ENCODE measurements around the gene ABCC12.
A peak's percentile ranks its signal among the peaks of the same experiment; 100 is the strongest.

ABCC12 gene

DNA sequence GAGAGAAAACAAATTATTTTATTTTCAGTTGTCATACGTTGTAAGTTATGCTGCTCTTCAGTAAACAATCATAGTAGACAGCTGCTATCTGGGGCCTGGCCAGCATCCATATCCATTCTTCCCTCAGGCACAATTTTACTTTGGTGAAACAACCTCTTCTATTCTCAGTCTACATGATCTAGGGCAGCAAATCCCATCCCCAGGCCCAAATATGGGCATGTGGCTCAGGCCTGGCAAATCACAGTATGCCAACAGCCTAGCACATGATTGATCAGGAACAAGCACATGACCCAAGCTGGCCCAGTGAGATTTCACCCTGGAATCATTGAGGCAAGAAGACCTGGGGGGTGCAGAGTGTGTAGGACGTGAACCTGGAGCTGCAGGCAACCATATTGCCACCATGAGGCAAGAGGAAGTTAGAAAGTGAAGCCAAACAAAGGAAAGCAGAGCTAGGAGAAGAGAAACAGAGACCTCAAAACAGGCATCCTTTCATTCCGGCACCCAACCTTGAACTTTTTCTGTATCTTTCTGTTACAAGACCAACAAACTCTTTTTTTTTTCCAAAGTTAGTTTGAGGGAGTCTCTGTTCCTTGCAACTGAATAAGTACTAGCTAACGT, 10.3 kb upstream of the ABCC12 start:
- no peak for DNase-seq (ENCODE audit: low read depth in 2 of 2)

- DNase-seq (ENCODE audit: low read depth in 2 of 2), result peak; percentile 36 to 40
These were observed 9.3 kb upstream of the ABCC12 start for GRCh38 chr16:48164907-48165715.

GRCh38 chr16:48162839-48163410, 7.1 kb upstream of the ABCC12 start:
- DNase-seq (ENCODE audit: low read depth in 2 of 2), result no peak

DNA sequence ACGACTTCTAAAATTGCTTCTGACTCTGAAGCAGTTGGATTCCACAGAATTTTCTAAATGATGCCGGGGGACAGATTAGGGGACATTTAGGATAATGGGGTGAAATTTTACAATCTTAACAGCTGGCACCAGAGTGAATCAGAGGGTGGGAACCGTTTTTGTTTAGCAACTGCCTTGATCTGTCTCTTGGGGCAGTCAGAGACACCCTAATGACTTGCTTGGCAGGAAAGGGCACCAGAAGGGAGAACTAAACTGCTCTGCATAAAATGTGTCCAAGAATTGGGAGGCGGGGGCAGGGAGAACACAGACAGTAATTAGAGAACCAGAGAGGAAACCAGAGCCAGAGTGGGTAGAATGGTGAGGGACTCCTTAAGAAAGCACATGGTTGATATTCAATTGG, 6.1 kb upstream of the ABCC12 start:
- DNase-seq (ENCODE audit: low read depth in 2 of 2), result no peak

DNA sequence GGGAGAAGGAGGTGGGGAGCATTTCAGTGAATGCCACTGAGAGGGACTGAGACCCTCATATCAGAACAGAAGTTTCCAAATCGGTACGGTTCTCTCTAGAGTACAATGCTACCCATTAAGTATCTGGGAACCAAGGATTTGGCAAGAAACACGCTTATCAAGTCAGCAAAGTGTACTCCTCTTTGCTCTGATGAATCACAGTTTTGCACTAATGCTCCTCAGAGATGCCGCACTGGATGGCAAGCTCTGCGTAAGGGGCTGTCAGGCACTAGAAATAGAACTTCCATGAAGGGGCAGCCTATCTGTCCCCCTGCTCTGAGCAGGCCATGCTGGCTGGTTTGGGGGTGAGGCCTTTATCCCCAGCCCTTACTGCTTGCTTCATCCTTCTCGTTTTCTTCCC, 4.8 kb upstream of the ABCC12 start:
- DNase-seq (ENCODE audit: low read depth in 2 of 2), result no peak

DNA sequence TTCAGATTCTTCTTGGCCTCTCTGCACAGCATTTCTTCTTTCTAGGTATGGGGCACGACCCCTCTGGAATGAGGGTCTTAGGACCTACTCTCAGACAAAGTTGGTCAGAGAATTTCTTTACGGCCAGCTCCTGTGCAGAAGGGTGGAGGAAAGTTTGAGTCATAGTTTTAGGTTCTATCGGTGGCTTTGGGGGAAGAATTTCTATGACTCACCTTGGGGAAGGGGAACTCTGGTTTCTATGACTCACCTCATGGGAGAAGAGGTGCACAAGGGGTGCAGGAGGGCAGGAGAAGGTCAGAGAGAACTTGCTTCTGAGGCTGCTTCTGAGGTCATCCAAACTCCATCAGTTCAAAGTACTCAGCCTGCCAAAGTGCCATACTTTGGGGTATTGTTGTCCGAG, 2.5 kb upstream of the ABCC12 start:
- DNase-seq (ENCODE audit: low read depth in 2 of 2), result peak; percentile 4 to 5

DNA sequence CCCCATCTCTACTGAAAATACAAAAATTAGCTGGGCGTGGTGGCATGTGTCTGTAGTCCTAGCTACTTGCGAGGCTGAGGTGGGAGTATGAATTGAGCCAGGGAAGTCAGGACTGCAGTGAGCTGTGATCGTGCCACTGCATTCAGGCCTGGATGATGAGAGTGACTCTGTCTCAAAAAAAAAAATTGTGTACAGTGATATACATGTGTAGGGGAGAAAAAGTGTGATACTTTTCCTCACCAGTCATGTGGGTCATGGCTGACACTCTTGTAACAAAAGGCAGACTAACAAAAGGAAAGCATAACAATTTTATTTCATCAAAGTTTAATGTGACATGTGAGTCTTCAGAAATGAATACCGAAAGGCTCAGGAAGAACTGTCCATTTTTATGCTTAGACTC, 2.0 kb upstream of the ABCC12 start:
- no peak for DNase-seq (ENCODE audit: low read depth in 2 of 2)

- DNase-seq (ENCODE audit: low read depth in 2 of 2), result no peak
These were observed 1.5 kb upstream of the ABCC12 start for GRCh38 chr16:48157302-48157701.

DNA sequence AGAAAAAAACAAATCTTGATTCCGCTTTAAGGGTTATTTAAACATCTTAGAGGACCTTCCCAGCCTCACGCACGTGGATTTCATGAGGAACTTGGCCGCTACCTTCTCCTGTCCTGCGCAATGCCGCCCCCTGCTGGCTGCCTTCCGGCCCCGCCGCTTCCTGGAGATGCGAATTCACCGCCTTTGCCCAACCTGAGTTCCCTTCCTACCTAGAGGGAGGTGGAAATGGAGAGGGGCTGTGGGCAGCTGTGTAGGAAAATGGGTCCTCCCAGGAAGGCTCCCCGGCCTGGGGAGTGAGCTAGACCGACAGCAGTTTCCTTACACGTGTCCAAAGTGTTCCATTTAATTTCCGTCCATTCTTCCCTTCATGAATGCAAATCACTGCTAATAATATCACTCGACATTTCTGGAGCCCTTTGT, 1.0 kb upstream of the ABCC12 start:
- DNase-seq (ENCODE audit: low read depth in 2 of 2), result peak; percentile 59 to 64

DNA sequence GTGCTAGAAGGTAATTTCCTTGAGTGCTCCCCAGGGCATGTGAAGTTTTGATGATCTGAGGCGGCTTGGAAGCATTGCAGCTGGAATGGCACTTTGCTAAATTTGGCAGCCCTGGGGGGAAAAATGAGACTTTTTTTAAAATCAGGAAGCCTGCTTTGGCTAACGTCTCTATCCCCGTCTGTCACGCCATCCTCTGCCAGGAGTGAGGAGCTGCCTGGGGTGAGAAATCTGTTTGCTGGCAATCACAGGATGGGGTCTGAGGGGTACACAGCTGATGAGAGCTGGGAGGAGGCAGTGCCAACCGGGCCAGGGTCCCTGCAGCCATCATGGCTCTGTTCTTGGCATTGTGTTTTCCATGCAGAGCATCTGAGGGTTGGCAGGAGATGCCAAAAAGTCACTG, 2.0 kb downstream of the ABCC12 start:
- DNase-seq (ENCODE audit: low read depth in 2 of 2), result no peak

- no peak for DNase-seq (ENCODE audit: low read depth in 2 of 2)
These were observed 3.6 kb downstream of the ABCC12 start for GRCh38 chr16:48152226-48152625.

DNA sequence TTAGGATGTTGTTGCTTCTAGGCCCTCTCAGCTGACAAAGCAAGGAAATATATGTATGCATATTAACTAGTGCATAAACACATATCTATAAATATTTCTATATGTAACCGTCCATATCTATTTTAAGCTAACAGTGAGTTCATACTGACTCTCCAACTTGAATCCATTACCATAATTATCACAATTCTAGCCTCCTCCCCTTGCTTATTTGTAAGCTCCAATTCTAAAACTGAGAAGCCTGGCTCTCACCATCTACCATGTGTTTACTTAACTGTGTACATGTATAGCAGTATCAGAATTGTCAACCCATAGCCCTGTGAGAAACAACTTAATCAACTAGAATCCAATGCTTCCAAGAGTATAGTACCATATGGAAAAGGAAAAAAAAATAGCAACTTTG, 5.1 kb downstream of the ABCC12 start:
- no peak for DNase-seq (ENCODE audit: low read depth in 2 of 2)

GRCh38 chr16:48146710-48147109, 9.1 kb downstream of the ABCC12 start:
- DNase-seq (ENCODE audit: low read depth in 2 of 2), result no peak

DNA sequence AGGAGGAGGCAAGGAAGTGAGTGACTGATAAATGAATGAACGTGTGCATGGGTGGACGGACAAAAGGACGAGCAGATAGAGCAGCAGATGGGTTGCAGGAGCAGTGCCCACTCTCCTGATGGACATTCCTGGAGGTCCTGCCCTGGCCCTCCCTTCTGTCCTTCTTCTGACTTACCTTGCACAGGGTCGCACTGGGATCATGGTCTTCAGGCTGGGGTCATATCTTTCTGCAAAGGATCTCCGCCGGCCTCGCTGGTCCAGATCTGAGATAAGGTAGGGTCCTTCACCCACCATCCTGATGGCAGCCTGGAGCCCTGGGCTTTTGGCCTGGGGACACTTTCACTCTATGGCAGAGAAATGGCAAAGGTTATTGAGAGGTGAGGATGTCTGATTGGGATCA, 9.7 kb downstream of the ABCC12 start:
- no peak for DNase-seq (ENCODE audit: low read depth in 2 of 2)

DNA sequence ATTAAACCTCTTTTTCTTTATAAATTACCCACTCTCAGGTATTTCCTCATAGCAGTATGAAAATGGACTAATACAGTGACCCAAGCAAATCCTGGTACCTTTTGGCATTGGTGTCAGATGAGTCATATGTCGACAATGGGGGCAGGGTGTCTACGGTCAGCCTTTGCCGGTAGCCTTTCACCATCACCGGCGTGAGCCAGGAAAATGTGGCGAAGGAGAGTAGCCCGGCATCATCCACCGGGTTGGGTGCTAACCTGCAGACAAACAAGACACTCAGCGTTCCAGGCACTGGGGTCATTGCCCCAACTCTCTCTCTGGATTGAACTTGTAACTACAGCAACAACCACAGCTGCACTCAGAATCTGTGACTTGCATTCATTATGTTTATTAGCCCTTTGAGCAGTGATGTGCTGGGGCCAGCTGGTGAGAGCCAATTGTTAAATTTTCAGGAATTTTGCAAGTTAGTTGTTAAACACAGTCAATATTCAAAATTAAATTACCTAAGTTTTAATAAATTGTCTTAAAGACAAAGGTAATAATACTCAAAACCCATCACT, 11.9 kb downstream of the ABCC12 start:
- no peak for DNase-seq (ENCODE audit: low read depth in 2 of 2)

DNA sequence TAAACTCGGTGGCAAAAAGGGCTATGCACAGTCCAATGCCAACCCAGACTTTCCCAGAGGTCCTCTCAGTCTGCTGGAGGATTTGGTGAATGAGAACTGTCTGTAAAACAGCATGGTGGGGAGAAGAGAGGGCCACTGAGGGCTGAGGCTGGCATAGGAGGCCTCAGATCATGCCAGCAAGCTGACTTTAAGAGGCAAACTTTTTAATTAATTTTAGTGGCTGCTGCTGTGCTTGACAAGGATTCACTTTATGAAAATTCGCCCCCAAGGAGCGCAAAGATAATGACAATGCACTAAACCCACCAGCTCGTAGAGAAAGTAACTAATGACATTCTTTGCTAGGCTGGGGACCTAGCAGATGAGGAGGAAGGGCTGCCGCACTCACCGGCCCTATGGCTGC, 15.0 kb downstream of the ABCC12 start:
- no peak for DNase-seq (ENCODE audit: low read depth in 2 of 2)

DNA sequence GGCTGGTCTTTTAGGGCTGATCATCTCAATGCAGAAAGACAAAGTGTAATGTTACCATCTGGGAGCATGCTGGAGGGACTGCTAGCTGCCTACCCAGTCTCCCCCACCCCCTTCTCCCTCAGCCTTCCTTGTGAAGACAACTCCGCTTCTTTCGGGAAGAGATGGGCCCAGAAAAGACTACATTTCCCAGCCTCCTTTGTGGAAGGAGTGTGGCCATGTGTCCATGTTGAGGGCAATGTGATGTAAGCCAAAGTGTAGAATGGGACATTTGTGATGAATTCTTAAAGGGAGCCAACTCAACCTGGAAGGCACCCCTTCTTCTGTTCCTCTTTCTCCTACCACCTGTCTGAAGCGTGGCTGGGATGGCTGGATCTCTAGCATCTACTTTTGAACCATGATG, 16.3 kb downstream of the ABCC12 start:
- DNase-seq (ENCODE audit: low read depth in 2 of 2), result no peak

DNA sequence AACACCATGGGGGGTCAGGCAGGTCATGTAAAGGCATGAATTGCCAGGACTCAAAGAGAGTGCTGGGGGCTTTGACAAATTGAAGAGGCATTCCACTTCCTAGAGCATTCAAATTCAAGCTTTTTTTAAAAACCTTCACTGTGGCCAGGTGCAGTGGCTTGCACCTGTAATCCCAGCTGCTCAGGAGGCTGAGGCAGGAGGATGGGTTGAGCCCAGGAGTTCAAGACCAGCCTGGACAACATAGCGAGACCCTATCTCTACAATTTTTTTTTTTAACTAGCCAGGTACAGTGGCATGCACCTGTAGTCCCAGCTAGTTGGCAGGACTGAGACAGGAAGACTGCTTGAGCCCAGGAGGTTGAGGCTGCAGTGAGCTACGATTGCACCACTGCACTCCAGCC, 17.2 kb downstream of the ABCC12 start:
- no peak for DNase-seq (ENCODE audit: low read depth in 2 of 2)

DNA sequence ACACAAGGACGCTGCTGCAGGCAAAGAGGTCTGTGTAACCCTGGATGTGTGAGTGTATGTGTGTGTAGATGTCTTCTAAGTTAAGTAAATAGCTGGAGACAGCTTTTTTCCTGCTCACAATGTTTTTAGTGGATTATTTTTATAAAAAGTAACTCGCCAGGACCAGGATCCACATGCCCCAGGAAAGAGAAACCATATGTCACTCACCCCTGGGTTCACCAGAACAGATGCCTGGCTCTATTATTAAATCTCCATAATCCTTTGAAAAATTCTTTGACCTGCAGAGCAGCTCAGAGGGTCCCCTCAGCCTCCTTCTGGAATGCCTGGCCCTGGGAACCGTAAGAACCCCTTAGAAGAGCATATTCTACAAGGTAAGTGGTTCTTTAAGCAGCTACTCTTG, 18.0 kb downstream of the ABCC12 start:
- no peak for DNase-seq (ENCODE audit: low read depth in 2 of 2)

DNA sequence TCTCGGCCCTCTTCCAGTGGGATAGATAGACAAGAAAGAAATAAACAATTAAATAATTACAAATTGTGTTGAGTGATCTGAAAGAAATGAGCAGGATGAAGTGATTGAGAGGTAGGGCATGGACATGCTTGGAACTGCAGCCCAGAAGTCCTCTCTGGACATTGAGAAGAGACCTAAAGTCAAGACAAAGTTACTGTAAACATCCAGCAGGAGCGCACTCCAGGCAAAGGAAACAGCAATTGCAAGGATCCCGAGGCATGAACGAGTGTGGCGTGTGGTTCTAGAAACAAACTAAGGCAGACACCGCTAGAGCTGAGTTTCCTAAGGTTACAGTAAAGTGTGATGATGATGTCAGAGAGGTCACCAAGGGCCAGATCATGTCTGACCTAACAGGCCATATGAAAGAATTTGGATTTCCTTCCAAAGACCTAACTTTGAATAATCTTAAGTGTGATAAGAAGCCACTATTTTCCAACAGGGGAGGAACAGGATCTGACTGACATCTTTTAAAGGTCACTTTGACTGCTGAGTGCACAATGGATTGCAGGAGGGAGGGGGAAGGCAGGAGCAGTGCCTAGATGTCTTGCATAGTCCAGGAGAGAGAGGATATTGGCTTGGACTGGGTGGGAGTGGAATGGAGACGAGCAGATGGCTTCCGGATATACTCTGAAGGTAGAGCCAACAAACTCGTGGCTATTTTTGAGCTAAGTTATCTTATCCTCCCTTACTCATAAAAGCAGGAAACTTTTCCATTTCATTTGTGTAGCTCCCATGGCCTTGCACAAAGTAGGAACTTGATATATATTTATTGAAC, 19.0 kb downstream of the ABCC12 start:
- DNase-seq (ENCODE audit: low read depth in 2 of 2), result no peak

GRCh38 chr16:48133455-48134211, 22.2 kb downstream of the ABCC12 start:
- DNase-seq (ENCODE audit: low read depth in 2 of 2), result no peak

All from stimulated activated CD8-positive, alpha-beta memory T cell treated with anti-CD3 and anti-CD28 coated beads, Interleukin-7, amount 100 ng/mL, for 4 hours (primary cell).